Stomach (tissue), 9 donors: ENCODE results near the gene CCDC6. TPM values are rescaled to one million over a fixed set of nuclear protein-coding genes. Genes with fewer than 3 reads are reported as not detected.

Experiments
- DNase-seq, 2 donors: peaks; one replicate each; pipeline versions ENCODE4 v3.0.0 to v3.0.0-alpha.2; 2013 to 2019
- H3K27ac ChIP-seq, 5 donors: fragments of 200-600 bp in 4 of 5; sonication (generic) in 4 of 5; one replicate each; pipeline ENCODE4 v1.5.1; 2013 to 2019; ENCODE audit warnings: mild to moderate bottlenecking in 1 of 5, moderate library complexity in 1 of 5
- H3K27me3 ChIP-seq, 3 donors: fragments of 200-600 bp; sonication (generic); one replicate each; pipeline ENCODE4 v1.5.1; 2017 to 2019; ENCODE audit warnings: mixed run types in 1 of 3
- H3K36me3 ChIP-seq, 4 donors: fragments of 200-600 bp; sonication (generic); 1 replicate in 3 of 4; 2 replicates in 1 of 4; pipeline ENCODE4 v1.5.1; 2016 to 2019
- H3K4me1 ChIP-seq, 4 donors: fragments of 200-600 bp; sonication (generic); one replicate each; pipeline ENCODE4 v1.5.1; 2016 to 2019
- H3K4me3 ChIP-seq, 4 donors: fragments of 200-600 bp; sonication (generic) in 3 of 4; one replicate each; pipeline ENCODE4 v1.5.1; 2016 to 2019; ENCODE audit warnings: mild to moderate bottlenecking in 1 of 4
- H3K9me3 ChIP-seq, 4 donors: fragments of 200-600 bp; sonication (generic); one replicate each; pipeline ENCODE4 v1.5.1; 2016 to 2019
- CTCF ChIP-seq, 7 experiments: fragments of 450-650 bp in 4 of 7; fragments of 200-600 bp in 3 of 7; sonication (generic) in 3 of 7; IDR thresholded peaks; one replicate each; pipeline ENCODE4 v1.5.1; 2016 to 2019; ENCODE audit warnings: antibody characterized with exemption in 7 of 7, control low read depth in 2 of 7, mild to moderate bottlenecking in 1 of 7
- EP300 ChIP-seq: sonication (generic); formaldehyde crosslinking; IDR thresholded peaks from one replicate; pipeline ENCODE4 v1.6.1; 2017; ENCODE audit warnings: antibody characterized with exemption
- POLR2A ChIP-seq, 4 donors: fragments of 450-650 bp; IDR thresholded peaks; one replicate each; pipeline ENCODE4 v1.6.1; 2016; ENCODE audit warnings: antibody characterized with exemption in 4 of 4, control low read depth in 2 of 4, mild to moderate bottlenecking in 1 of 4, moderate library complexity in 1 of 4
- POLR2AphosphoS5 ChIP-seq, 3 donors: sonication (generic); formaldehyde crosslinking; IDR thresholded peaks; one replicate each; pipeline ENCODE4 v1.6.1; 2016; ENCODE audit warnings: antibody characterized with exemption in 3 of 3
- intact Hi-C: fragments of 100-400 bp; cut with DNase I; formaldehyde crosslinking; loops from one replicate; pipeline ENCODE4 v1.15.1; 2023; ENCODE audit warnings: low total_unique reads
- polyA plus RNA-seq, 3 donors: library from polyadenylated mRNA; stranded (reverse); fragments of 200-250 nt; gene quantifications; one replicate each; pipeline ENCODE4 v1.2.3, GENCODE V29; 2013
- total RNA-seq, 5 donors: library from RNA; depleted of rRNA; stranded (reverse); fragments of >200 nt; gene quantifications; one replicate each; pipeline versions ENCODE4 v1.1.0 to v1.2.3, GENCODE V29; 2014 to 2016
- donor health status: healthy with polysubstance abuse.
- donor health status: Bipolar disorder and iron deficiency.
- donor health status: healthy.

Gene CCDC6
- total and polyA plus RNA-seq, 8 donors: 12.5 to 56.0 (median 17.0) TPM

GRCh38 chr10:59741048-59741447 is 165.3 kb downstream of the CCDC6 start:
- Histone ChIP-seq H3K36me3 (no peaks in the 10 kb centered on the region), H3K4me1 (no peaks in the 10 kb centered on the region), H3K4me3 (no peak overlapping the region), H3K9me3 (no peaks in the 10 kb centered on the region), H3K27ac (no peak overlapping the region), H3K27me3 (no peaks in the 10 kb centered on the region)
- intact Hi-C loops: no loop called here
- no peak for TF ChIP-seq POLR2A (IDR thresholded peaks at IDR 0.05)
- no peak for TF ChIP-seq EP300
- no peak for TF ChIP-seq POLR2AphosphoS5 (IDR thresholded peaks at IDR 0.05)
- TF ChIP-seq CTCF (IDR thresholded peaks at IDR 0.05): no peak
- no peak for DNase-seq

Other genes with a start within 250 kb of the CCDC6 start
- gene SLC16A9, start 196.7 kb downstream of the CCDC6 start, total RNA-seq: 10 to 100 TPM in 1 of 5 donors, 1 to 10 TPM in 1, under 1 TPM in 3; 0.43 to 17.1 (median 0.58) TPM
- 1 to 10 TPM in 2 of 3 donors, under 1 TPM in 1; 0.06 to 2.9 (median 1.2) TPM for gene SLC16A9, start 196.7 kb downstream of the CCDC6 start, polyA plus RNA-seq
- gene MRLN, start 153.1 kb downstream of the CCDC6 start, total RNA-seq: not detected
- 1 to 10 TPM in 1 of 3 donors, not detected in 2; 5.0 TPM for gene MRLN, start 153.1 kb downstream of the CCDC6 start, polyA plus RNA-seq